ENCODE data around the gene USP6NL.

Gene USP6NL

GRCh38 chr10:11615396-11615795 is 3.9 kb upstream of the USP6NL start:
- no peak for DNase-seq

- DNase-seq: no peak
Observed at GRCh38 chr10:11612021-11613001, 861 bp upstream of the USP6NL start.

GRCh38 chr10:11610826-11611247 is 613 bp downstream of the USP6NL start:
- DNase-seq: no peak

GRCh38 chr10:11610166-11610825 is 1.2 kb downstream of the USP6NL start:
- DNase-seq: no peak

- DNase-seq: no peak
Observed at GRCh38 chr10:11609492-11610093, 1.9 kb downstream of the USP6NL start.

- DNase-seq: no peak
Observed at GRCh38 chr10:11609052-11609451, 2.4 kb downstream of the USP6NL start.

- no peak for DNase-seq
Observed at GRCh38 chr10:11608159-11609013, 3.1 kb downstream of the USP6NL start.

- DNase-seq: no peak
Observed at GRCh38 chr10:11605807-11606408, 5.5 kb downstream of the USP6NL start.

- DNase-seq: no peak
Observed at GRCh38 chr10:11604865-11605650, 6.4 kb downstream of the USP6NL start.

GRCh38 chr10:11603741-11604140 is 7.7 kb downstream of the USP6NL start:
- no peak for DNase-seq

- no peak for DNase-seq
Observed at GRCh38 chr10:11602919-11603523, 8.4 kb downstream of the USP6NL start.

- no peak for DNase-seq
Observed at GRCh38 chr10:11602358-11602757, 9.1 kb downstream of the USP6NL start.

- no peak for DNase-seq
Observed at GRCh38 chr10:11601670-11602069, 9.8 kb downstream of the USP6NL start.

GRCh38 chr10:11600280-11600679 is 11.2 kb downstream of the USP6NL start:
- DNase-seq: no peak

- no peak for DNase-seq
Observed at GRCh38 chr10:11598712-11599397, 12.6 kb downstream of the USP6NL start.

GRCh38 chr10:11597470-11597869 is 14.0 kb downstream of the USP6NL start:
- DNase-seq: no peak

GRCh38 chr10:11595395-11595692 is 16.1 kb downstream of the USP6NL start:
- no peak for DNase-seq

GRCh38 chr10:11594589-11595394 is 16.7 kb downstream of the USP6NL start:
- DNase-seq: no peak

- no peak for DNase-seq
Observed at GRCh38 chr10:11593612-11594011, 17.8 kb downstream of the USP6NL start.

GRCh38 chr10:11589738-11590137 is 21.7 kb downstream of the USP6NL start:
- DNase-seq: no peak

All from NCI-H1694 (cell line).